Measurements from ENCODE around the gene PRKAG1.

Gene PRKAG1

DNA sequence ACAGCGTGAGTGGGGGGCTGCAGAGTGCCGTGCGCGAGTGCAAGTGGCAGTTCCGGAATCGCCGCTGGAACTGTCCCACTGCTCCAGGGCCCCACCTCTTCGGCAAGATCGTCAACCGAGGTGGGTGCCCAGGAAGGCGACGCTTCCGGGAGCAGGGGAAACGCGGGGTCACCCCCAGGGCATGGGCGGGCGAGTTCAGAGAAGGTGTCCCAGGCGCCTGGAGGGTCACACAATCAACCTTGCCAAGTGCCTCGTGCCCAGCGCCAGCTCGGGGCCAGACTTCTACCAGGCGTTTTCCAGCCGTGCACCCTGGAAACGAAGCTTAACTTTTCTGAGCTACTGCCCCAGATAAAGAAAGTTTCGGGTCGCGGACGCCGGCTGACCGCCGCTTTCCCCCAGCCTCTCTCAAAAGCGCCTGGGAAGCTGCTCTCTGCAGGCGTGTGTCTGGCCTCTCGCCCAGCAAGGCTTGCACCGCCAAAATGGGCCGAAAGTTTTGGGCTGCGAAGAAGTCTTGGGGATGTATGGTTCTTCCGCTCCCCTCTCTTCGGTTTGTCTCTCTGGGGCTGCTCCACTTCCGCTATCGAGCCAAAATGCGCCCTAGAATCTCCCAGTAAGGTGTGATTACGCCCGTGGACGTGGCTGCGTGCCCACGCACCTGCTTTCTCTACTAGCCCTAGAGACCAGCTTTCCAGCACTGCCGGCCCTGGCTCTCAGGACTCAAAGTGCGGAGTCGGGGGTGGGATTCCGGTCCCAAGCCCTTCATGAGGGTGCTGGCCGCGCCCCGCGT is 38.8 kb downstream of the PRKAG1 start:
- no peak overlapping the region for H3K27ac ChIP-seq
- H3K4me3 ChIP-seq (ENCODE audit: low read depth, low read length) = peak overlapping the region; percentile 35
- DNase-seq = no peak
- peaks cover 54% of the 10 kb centered on the region for H3K27me3 ChIP-seq (ENCODE audit: insufficient read depth, low read depth, severe bottlenecking)
- H3K36me3 ChIP-seq = no peaks in the 10 kb centered on the region
- TF ChIP-seq, protein P1, sequence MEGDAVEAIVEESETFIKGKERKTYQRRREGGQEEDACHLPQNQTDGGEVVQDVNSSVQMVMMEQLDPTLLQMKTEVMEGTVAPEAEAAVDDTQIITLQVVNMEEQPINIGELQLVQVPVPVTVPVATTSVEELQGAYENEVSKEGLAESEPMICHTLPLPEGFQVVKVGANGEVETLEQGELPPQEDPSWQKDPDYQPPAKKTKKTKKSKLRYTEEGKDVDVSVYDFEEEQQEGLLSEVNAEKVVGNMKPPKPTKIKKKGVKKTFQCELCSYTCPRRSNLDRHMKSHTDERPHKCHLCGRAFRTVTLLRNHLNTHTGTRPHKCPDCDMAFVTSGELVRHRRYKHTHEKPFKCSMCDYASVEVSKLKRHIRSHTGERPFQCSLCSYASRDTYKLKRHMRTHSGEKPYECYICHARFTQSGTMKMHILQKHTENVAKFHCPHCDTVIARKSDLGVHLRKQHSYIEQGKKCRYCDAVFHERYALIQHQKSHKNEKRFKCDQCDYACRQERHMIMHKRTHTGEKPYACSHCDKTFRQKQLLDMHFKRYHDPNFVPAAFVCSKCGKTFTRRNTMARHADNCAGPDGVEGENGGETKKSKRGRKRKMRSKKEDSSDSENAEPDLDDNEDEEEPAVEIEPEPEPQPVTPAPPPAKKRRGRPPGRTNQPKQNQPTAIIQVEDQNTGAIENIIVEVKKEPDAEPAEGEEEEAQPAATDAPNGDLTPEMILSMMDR (IDR thresholded peaks at IDR 0.05; ENCODE audit: low read depth, low read length) = no peak
- H3K9me3 ChIP-seq (ENCODE audit: severe bottlenecking) = no peaks in the 10 kb centered on the region

DNA sequence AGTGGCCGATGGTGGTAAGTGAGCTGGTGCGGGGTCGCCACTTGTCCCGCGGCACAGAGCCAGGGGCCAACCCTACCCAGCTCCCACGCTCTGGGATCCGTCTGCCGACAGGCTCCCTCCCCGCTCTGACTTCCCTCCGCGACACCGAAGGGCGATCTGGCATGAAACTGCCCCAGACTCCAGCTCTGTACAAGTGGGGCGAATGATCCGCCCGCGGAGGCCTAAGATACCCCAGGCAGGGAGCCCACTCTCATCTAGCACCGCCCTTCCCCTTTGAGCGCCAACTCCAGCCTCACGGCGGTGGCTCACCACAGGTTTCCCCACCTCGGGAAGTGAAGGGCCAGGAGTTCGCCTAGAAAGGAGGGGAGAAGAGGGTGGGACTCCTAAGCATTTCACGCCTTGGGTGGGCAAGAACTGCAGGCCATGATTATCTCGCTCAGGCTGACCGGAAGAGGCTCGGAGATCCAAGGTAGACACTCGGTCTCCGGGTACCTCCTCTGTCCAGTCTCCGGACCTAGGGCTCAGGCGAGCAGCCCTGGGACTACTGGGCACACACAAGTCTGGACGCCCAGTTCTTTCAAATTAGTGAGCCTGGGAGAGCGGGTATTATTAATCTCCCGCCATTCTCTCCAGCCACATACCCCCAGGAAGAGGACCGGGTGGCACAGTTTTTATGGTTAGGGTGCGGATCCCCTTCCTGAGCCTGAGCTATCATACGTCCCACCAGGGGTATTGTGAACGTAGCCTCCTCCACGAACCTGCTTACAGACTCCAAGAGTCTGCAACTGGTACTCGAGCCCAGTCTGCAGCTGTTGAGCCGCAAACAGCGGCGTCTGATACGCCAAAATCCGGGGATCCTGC is 39.6 kb downstream of the PRKAG1 start:
- TF ChIP-seq, protein P1 (IDR thresholded peaks at IDR 0.05; ENCODE audit: low read depth, low read length) = no peak
- DNase-seq = no peak
- no peaks in the 10 kb centered on the region for H3K36me3 ChIP-seq
- peaks cover 57% of the 10 kb centered on the region for H3K27me3 ChIP-seq (ENCODE audit: insufficient read depth, low read depth, severe bottlenecking)
- no peaks in the 10 kb centered on the region for H3K9me3 ChIP-seq (ENCODE audit: severe bottlenecking)
- H3K4me3 ChIP-seq (ENCODE audit: low read depth, low read length) = peak overlapping the region; percentile 35
- H3K27ac ChIP-seq = no peak overlapping the region

DNA sequence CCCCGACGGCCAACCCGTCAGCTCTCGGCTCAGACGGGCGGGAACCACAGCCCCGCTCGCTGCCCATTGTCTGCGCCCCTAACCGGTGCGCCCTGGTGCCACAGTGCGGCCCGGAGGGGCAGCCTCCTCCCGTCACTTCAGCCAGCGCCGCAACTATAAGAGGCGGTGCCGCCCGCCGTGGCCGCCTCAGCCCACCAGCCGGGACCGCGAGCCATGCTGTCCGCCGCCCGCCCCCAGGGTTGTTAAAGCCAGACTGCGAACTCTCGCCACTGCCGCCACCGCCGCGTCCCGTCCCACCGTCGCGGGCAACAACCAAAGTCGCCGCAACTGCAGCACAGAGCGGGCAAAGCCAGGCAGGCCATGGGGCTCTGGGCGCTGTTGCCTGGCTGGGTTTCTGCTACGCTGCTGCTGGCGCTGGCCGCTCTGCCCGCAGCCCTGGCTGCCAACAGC is 40.3 kb downstream of the PRKAG1 start, which contains the start of gene WNT1:
TSS of gene WNT1 (plus strand) at position 32 of the 450 bp plus-strand sequence. CDS start at position 361, 329 bp downstream.
- H3K36me3 ChIP-seq = no peaks in the 10 kb centered on the region
- no peak within 1 kb of the TSS for H3K27ac ChIP-seq
- H3K9me3 ChIP-seq (ENCODE audit: severe bottlenecking) = no peaks in the 10 kb centered on the region
- H3K4me3 ChIP-seq (ENCODE audit: low read depth, low read length) = peak within 1 kb of the TSS; percentile 35
- peaks cover 57% of the 10 kb centered on the region for H3K27me3 ChIP-seq (ENCODE audit: insufficient read depth, low read depth, severe bottlenecking)
- TF ChIP-seq, protein P1 (IDR thresholded peaks at IDR 0.05; ENCODE audit: low read depth, low read length) = 0 out of 2 replicates have a peak, but pooled peaks have one; percentile 3
- DNase-seq = no peak

DNA sequence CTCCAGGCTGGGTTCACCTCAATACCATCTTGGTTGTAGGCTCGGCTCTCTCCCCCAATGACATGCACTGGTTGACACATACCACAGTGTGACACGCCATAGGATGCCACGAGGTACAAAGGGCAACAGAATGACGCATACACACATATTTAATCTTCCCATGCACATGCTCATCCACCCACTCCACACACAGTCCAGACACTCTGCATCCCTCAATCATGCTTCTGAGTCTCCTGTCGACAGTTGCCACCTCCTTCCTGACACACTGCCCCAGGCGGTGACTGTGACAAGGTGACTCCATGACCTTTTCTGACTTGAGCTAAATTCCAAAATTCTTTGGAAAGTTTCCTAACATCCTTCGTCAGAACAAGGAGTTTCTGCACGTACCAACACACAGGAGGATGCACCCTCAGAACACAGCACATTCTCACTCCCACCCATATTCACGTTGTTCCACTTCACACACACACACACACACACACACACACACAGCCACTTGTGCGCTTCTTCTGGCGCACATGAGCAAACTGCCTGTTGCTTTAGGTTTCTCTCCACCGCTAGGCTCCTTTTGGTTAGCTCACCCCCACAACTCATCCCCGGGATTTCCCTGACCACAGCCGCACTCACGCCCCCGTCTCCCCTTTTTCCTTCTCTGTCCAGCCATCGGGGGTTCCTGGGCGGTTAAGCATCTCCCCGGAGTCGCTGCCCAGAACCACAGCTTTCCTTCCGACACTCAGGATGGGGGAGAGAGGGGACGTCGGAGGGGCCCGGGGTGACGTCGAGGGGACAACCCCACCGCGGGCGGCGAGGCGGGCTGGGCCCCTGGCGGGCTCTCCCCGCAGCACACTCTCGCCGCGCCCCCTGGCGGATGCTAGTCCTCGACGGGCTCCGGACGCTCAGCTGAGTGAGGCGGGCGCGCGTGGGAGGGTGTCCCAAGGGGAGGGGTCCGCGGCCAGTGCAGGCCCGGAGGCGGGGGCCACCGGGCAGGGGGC is 41.0 kb downstream of the PRKAG1 start:
- Histone ChIP-seq H3K27ac (no peak overlapping the region), H3K27me3 (ENCODE audit: insufficient read depth, low read depth, severe bottlenecking) (peaks cover 58% of the 10 kb centered on the region), H3K36me3 (no peaks in the 10 kb centered on the region), H3K4me3 (ENCODE audit: low read depth, low read length) (peak overlapping the region; percentile 35), H3K9me3 (ENCODE audit: severe bottlenecking) (no peaks in the 10 kb centered on the region)
- DNase-seq = peak; percentile 79
- TF ChIP-seq, protein P1 (IDR thresholded peaks at IDR 0.05; ENCODE audit: low read depth, low read length) = peak; percentile 88

All from WERI-Rb-1 (cell line).